HG02885 (cell line): ENCODE results near the gene SCAF8.
"Not testable (repeated sequence)": the region's sequence is repeated elsewhere in the genome, so short reads cannot be mapped to it uniquely, and the experiment has no call there.

Source experiments
- ATAC-seq: cut with Tn5 transposase; IDR thresholded peaks from one replicate; pipeline ENCODE4 v1.9.1; 2021; ENCODE audit warnings: mild to moderate bottlenecking; ENCODE audit not compliant: unreplicated experiment, poor library complexity

SCAF8 gene

GRCh38 chr6:154733183-154733625 lies at the start of gene SCAF8:
Gene SCAF8 (plus strand): TSS chr6:154733416. CDS start chr6:154733901, 485 bp downstream.
- ATAC-seq: peak; percentile 78

GRCh38 chr6:154683756-154684523 lies 49.3 kb upstream of the SCAF8 start:
- ATAC-seq: peak; percentile 95

- ATAC-seq: no peak
These were observed 47.1 kb upstream of the SCAF8 start for GRCh38 chr6:154686162-154686561.

- no peak for ATAC-seq
These were observed 43.5 kb upstream of the SCAF8 start for GRCh38 chr6:154689493-154690255.

- ATAC-seq: no peak
These were observed 42.4 kb upstream of the SCAF8 start for GRCh38 chr6:154690857-154691256.

GRCh38 chr6:154696661-154697060 lies 36.6 kb upstream of the SCAF8 start:
- no peak for ATAC-seq

GRCh38 chr6:154703124-154703523 lies 30.1 kb upstream of the SCAF8 start:
- ATAC-seq: no peak

- ATAC-seq: no peak
These were observed 27.6 kb upstream of the SCAF8 start for GRCh38 chr6:154705471-154706113.

- no peak for ATAC-seq
These were observed 26.8 kb upstream of the SCAF8 start for GRCh38 chr6:154706389-154706788.

GRCh38 chr6:154709621-154710020 lies 23.6 kb upstream of the SCAF8 start:
- ATAC-seq: no peak

GRCh38 chr6:154710689-154711088 lies 22.5 kb upstream of the SCAF8 start:
- ATAC-seq: no peak

- ATAC-seq: no peak
These were observed 17.8 kb upstream of the SCAF8 start for GRCh38 chr6:154715446-154715845.

- not testable (repeated sequence) for ATAC-seq
These were observed 16.9 kb upstream of the SCAF8 start for GRCh38 chr6:154716350-154716749.

- no peak for ATAC-seq
These were observed 13.8 kb upstream of the SCAF8 start for GRCh38 chr6:154719433-154719832.

- no peak for ATAC-seq
These were observed 13.4 kb upstream of the SCAF8 start for GRCh38 chr6:154719854-154720253.

- ATAC-seq: no peak
These were observed 11.8 kb upstream of the SCAF8 start for GRCh38 chr6:154721460-154721859.

- ATAC-seq: no peak
These were observed 6.3 kb upstream of the SCAF8 start for GRCh38 chr6:154726887-154727286.

- no peak for ATAC-seq
These were observed 1.7 kb upstream of the SCAF8 start for GRCh38 chr6:154731296-154732218.

GRCh38 chr6:154732538-154733182 lies 556 bp upstream of the SCAF8 start:
- ATAC-seq: no peak
